HG03066 (cell line): ENCODE results near the gene CD22.

ENCODE experiments used
- ATAC-seq: cut with Tn5 transposase; IDR thresholded peaks from one replicate; pipeline ENCODE4 v1.9.1; 2021; ENCODE audit warnings: low read depth; ENCODE audit not compliant: unreplicated experiment

Gene CD22

GRCh38 chr19:35337097-35337983, 8.4 kb downstream of the CD22 start:
- no peak for ATAC-seq

GRCh38 chr19:35337984-35338296, 9.0 kb downstream of the CD22 start:
- ATAC-seq, result no peak

- ATAC-seq, result no peak
Measured at GRCh38 chr19:35340431-35340830, 11.4 kb downstream of the CD22 start.

GRCh38 chr19:35341006-35341405, 12.0 kb downstream of the CD22 start:
- ATAC-seq, result no peak

GRCh38 chr19:35341565-35342225, 12.7 kb downstream of the CD22 start:
- ATAC-seq, result no peak

GRCh38 chr19:35342430-35342829, 13.4 kb downstream of the CD22 start:
- ATAC-seq, result no peak

- no peak for ATAC-seq
Measured at GRCh38 chr19:35344511-35345031, 15.6 kb downstream of the CD22 start.

- ATAC-seq, result no peak
Measured at GRCh38 chr19:35345671-35346111, 16.7 kb downstream of the CD22 start.

GRCh38 chr19:35346193-35347052, 17.4 kb downstream of the CD22 start:
- no peak for ATAC-seq

- peak; percentile 58 for ATAC-seq
Measured at GRCh38 chr19:35347171-35347929, 18.4 kb downstream of the CD22 start, which contains the start of gene FFAR1. TSS of gene FFAR1 (plus strand) at chr19:35347902. CDS start at chr19:35351552, 3,650 bp downstream.

- no peak for ATAC-seq
Measured at GRCh38 chr19:35347930-35348298, 18.9 kb downstream of the CD22 start.

GRCh38 chr19:35348911-35349611, 20.1 kb downstream of the CD22 start:
- ATAC-seq, result no peak

GRCh38 chr19:35349614-35350521, 20.9 kb downstream of the CD22 start:
- no peak for ATAC-seq

GRCh38 chr19:35350591-35350990, 21.6 kb downstream of the CD22 start:
- ATAC-seq, result no peak

- no peak for ATAC-seq
Measured at GRCh38 chr19:35351411-35352176, 22.6 kb downstream of the CD22 start.

GRCh38 chr19:35352177-35352447, 23.1 kb downstream of the CD22 start:
- no peak for ATAC-seq

GRCh38 chr19:35352448-35353304, 23.7 kb downstream of the CD22 start:
- no peak for ATAC-seq
